Measurements from ENCODE around the gene CALCOCO2. TPM values are rescaled to one million over a fixed set of nuclear protein-coding genes. Genes with fewer than 3 reads are reported as not detected.

Gene CALCOCO2
- total and polyA plus RNA-seq, 4 donors, result 23.0 to 64.9 (median 44.0) TPM

DNA sequence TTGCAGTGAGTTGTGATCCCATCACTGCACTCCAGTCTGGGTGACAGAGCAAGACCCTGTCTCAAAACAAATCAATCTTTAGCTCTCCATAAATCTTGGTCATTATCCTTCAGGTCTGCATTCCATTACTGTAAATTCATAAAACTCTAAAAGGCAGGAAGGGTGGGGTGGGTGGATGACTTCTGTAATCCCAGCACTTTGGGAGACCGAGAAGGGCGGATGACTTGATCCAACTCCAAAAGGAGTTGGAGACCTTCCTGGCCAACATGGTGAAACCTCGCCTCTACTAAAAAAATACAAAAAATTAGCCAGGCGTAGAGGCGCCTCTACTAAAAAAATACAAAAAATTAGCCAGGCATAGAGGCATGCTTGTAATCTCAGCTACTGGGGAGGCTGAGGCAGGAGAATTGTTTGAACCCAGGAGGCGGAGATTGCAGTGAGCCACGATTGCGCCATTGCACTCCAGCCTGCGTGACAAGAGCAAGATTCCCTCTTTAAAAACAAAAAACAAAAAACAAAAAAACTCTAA lies 75.2 kb downstream of the CALCOCO2 start:
- no peak for DNase-seq (ENCODE audit: low spot score)
- Histone ChIP-seq H3K9me3 (ENCODE audit: control insufficient read depth in 4 of 4, low read length in 3 of 4) (no peaks in the 10 kb centered on the region), H3K27me3 (ENCODE audit: control insufficient read depth in 4 of 4, insufficient read depth in 4 of 4, low read length in 3 of 4) (no peaks in the 10 kb centered on the region), H3K9ac (ENCODE audit: low read depth in 1 of 2, low read length in 2 of 2) (no peak overlapping the region), H3K36me3 (ENCODE audit: control insufficient read depth in 4 of 4, insufficient read depth in 3 of 4, low read depth in 1 of 4, low read length in 3 of 4) (peaks cover 0 to 5% (median 1%) of the 10 kb centered on the region in 4 donors), H3K4me1 (ENCODE audit: control insufficient read depth in 4 of 4, insufficient read depth in 4 of 4, low read length in 3 of 4) (peaks cover 4 to 22% (median 21%) of the 10 kb centered on the region in 4 donors), H3K4me3 (ENCODE audit: low read depth in 1 of 3, low read length in 3 of 3) (no peak overlapping the region), H3K27ac (ENCODE audit: low read depth in 1 of 2, low read length in 2 of 2) (no peak overlapping the region)
- WGBS, result 92% methylated on average over 9 of the region's 9 CpGs
- TF ChIP-seq, protein P1, sequence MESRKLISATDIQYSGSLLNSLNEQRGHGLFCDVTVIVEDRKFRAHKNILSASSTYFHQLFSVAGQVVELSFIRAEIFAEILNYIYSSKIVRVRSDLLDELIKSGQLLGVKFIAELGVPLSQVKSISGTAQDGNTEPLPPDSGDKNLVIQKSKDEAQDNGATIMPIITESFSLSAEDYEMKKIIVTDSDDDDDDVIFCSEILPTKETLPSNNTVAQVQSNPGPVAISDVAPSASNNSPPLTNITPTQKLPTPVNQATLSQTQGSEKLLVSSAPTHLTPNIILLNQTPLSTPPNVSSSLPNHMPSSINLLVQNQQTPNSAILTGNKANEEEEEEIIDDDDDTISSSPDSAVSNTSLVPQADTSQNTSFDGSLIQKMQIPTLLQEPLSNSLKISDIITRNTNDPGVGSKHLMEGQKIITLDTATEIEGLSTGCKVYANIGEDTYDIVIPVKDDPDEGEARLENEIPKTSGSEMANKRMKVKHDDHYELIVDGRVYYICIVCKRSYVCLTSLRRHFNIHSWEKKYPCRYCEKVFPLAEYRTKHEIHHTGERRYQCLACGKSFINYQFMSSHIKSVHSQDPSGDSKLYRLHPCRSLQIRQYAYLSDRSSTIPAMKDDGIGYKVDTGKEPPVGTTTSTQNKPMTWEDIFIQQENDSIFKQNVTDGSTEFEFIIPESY (IDR thresholded peaks at IDR 0.05), result no peak
- no peak for TF ChIP-seq JUND (IDR thresholded peaks at IDR 0.05)
- no peak for TF ChIP-seq RXRA (IDR thresholded peaks at IDR 0.05)
- no peak for TF ChIP-seq MAX (IDR thresholded peaks at IDR 0.05)
- TF ChIP-seq TAF1 (conservative IDR thresholded peaks at IDR 0.05), result no peak
- no peak for TF ChIP-seq SP1 (IDR thresholded peaks at IDR 0.05)
- no peak for TF ChIP-seq FOXA2 (IDR thresholded peaks at IDR 0.05)
- TF ChIP-seq, protein P2, sequence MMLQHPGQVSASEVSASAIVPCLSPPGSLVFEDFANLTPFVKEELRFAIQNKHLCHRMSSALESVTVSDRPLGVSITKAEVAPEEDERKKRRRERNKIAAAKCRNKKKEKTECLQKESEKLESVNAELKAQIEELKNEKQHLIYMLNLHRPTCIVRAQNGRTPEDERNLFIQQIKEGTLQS (IDR thresholded peaks at IDR 0.05), result no peak
- no peak for TF ChIP-seq YY1 (IDR thresholded peaks at IDR 0.05)
- no peak for TF ChIP-seq FOXA1 (IDR thresholded peaks at IDR 0.05)
- TF ChIP-seq HNF4G (IDR thresholded peaks at IDR 0.05), result no peak
- TF ChIP-seq, protein P3, sequence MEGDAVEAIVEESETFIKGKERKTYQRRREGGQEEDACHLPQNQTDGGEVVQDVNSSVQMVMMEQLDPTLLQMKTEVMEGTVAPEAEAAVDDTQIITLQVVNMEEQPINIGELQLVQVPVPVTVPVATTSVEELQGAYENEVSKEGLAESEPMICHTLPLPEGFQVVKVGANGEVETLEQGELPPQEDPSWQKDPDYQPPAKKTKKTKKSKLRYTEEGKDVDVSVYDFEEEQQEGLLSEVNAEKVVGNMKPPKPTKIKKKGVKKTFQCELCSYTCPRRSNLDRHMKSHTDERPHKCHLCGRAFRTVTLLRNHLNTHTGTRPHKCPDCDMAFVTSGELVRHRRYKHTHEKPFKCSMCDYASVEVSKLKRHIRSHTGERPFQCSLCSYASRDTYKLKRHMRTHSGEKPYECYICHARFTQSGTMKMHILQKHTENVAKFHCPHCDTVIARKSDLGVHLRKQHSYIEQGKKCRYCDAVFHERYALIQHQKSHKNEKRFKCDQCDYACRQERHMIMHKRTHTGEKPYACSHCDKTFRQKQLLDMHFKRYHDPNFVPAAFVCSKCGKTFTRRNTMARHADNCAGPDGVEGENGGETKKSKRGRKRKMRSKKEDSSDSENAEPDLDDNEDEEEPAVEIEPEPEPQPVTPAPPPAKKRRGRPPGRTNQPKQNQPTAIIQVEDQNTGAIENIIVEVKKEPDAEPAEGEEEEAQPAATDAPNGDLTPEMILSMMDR (IDR thresholded peaks at IDR 0.05; ENCODE audit: low read depth, low read length, missing input control), result no peak
- TF ChIP-seq RAD21 (IDR thresholded peaks at IDR 0.05), result no peak
- TF ChIP-seq EGR1 (IDR thresholded peaks at IDR 0.05; ENCODE audit: low read depth in 2 of 2), result no peak
- TF ChIP-seq HNF4A (conservative IDR thresholded peaks at IDR 0.05), result no peak
- TF ChIP-seq REST (IDR thresholded peaks at IDR 0.05), result no peak
- TF ChIP-seq GABPA (IDR thresholded peaks at IDR 0.05 in 1 of 2, conservative IDR thresholded peaks at IDR 0.05 in 1 of 2), result no peak
- no peak for TF ChIP-seq NR2F2 (IDR thresholded peaks at IDR 0.05)

Measured in liver (tissue), 9 donors.